ENCODE measurements around the gene LAMTOR4. TPM values are rescaled to one million over a fixed set of nuclear protein-coding genes. Genes with fewer than 3 reads are reported as not detected.
A peak's percentile ranks its signal among the peaks of the same experiment; 100 is the strongest.

LAMTOR4 gene
- polyA plus RNA-seq, 1 donor (not counting 4 experiments of a cell fraction or from before 2014, with no cell fraction given): 99.2 TPM

DNA sequence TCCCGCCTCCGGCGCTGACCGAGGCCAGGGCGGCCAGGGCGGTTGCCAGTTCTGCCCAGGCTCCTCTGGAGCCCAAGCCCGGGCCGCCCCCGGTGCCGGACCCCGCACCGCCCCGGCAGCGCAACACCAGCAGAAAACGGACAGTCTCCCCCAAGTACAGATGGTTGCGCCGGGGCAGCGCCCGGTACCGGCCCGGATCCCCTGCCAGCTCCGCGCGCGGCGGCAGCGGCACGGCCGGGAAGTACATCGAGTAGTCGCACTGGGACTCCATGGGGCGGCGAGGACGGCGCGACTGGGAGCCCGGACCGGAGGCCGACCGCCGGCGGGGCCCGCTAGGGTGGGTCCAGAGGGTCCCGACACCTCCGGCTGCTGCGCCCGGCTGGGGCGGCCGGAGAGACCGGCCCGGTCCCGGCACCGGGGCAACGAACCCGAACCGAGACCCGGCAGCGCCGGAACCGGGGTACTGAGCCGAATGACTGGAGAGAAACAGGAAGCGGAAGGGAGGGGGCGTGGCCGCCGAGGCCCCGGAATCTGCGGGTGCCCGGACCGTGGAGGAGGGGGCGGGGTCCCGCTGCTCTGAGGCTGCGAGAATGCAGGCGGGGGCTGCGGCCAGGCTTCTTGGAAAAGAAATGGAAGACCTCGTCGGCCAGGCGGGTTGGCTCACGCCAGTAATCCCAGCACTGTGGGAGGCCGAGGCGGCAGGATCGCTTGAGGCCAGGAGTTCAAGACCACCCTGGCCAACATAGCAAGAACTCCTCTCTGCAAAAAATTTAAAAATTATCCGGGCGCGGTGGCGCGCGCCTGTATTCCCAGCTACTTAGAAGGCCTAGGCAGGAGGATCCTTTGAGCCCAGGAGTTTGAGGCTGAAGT lies 9.7 kb downstream of the LAMTOR4 start, which contains the start of gene TRAPPC14:
TSS of gene TRAPPC14 (minus strand) at position 495 of the 870 bp plus-strand sequence. CDS start at position 271, 224 bp downstream.
- Histone ChIP-seq H3K79me2 (ENCODE audit: control insufficient read depth, insufficient read depth, low read length) (peaks cover 5% of the 10 kb centered on the region), H3K4me2 (ENCODE audit: control insufficient read depth, extremely low read depth, insufficient read depth, low read depth, low read length) (peak within 1 kb of the TSS; percentile 82), H3K27ac (ENCODE audit: control insufficient read depth, insufficient read depth, low read length) (peak within 1 kb of the TSS; percentile 54), H2AFZ (ENCODE audit: control insufficient read depth, low read length) (peak within 1 kb of the TSS; percentile 68), H3K9me3 (ENCODE audit: control insufficient read depth, low read depth, low read length) (no peaks in the 10 kb centered on the region), H3K9me1 (ENCODE audit: control insufficient read depth, extremely low read depth, insufficient read depth, low read length) (peaks cover 2% of the 10 kb centered on the region), H3K9ac (ENCODE audit: control insufficient read depth, extremely low read depth, insufficient read depth, low read length) (peak within 1 kb of the TSS; percentile 79), H3K4me3 (ENCODE audit: control insufficient read depth in 2 of 3, extremely low read depth in 1 of 3, insufficient read depth in 2 of 3, low read depth in 1 of 3, low read length in 3 of 3) (peak within 1 kb of the TSS; percentile 63 to 91 (median 70)), H3K27me3 (ENCODE audit: control insufficient read depth, extremely low read depth, insufficient read depth, low read length) (no peaks in the 10 kb centered on the region), H3K4me1 (ENCODE audit: control insufficient read depth, extremely low read depth, insufficient read depth, low read length) (peaks cover 27% of the 10 kb centered on the region), H4K20me1 (ENCODE audit: control insufficient read depth, extremely low read depth, insufficient read depth, low read length) (peaks cover 7% of the 10 kb centered on the region), H3K36me3 (ENCODE audit: control insufficient read depth in 2 of 2, extremely low read depth in 1 of 2, insufficient read depth in 2 of 2, low read length in 2 of 2) (peaks cover 15 to 28% of the 10 kb centered on the region in 2 experiments)
- TF ChIP-seq, protein P1, sequence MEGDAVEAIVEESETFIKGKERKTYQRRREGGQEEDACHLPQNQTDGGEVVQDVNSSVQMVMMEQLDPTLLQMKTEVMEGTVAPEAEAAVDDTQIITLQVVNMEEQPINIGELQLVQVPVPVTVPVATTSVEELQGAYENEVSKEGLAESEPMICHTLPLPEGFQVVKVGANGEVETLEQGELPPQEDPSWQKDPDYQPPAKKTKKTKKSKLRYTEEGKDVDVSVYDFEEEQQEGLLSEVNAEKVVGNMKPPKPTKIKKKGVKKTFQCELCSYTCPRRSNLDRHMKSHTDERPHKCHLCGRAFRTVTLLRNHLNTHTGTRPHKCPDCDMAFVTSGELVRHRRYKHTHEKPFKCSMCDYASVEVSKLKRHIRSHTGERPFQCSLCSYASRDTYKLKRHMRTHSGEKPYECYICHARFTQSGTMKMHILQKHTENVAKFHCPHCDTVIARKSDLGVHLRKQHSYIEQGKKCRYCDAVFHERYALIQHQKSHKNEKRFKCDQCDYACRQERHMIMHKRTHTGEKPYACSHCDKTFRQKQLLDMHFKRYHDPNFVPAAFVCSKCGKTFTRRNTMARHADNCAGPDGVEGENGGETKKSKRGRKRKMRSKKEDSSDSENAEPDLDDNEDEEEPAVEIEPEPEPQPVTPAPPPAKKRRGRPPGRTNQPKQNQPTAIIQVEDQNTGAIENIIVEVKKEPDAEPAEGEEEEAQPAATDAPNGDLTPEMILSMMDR (optimal IDR thresholded peaks at IDR 0.05 in 1 of 3, IDR thresholded peaks at IDR 0.05 in 1 of 3, conservative IDR thresholded peaks at IDR 0.05 in 1 of 3; ENCODE audit: extremely low read depth in 1 of 3, insufficient read depth in 2 of 3, low read length in 3 of 3): no peak
- no peak for TF ChIP-seq EZH2 (IDR thresholded peaks at IDR 0.05; ENCODE audit: low read length)
- no peak for DNase-seq (ENCODE audit: low read depth, low spot score)
- FAIRE-seq: no peak
- dilution Hi-C loops (cut with MboI; ENCODE audit: extremely low pct_ligation_motif_present, low sequenced_read_pairs): no loop called here

DNA sequence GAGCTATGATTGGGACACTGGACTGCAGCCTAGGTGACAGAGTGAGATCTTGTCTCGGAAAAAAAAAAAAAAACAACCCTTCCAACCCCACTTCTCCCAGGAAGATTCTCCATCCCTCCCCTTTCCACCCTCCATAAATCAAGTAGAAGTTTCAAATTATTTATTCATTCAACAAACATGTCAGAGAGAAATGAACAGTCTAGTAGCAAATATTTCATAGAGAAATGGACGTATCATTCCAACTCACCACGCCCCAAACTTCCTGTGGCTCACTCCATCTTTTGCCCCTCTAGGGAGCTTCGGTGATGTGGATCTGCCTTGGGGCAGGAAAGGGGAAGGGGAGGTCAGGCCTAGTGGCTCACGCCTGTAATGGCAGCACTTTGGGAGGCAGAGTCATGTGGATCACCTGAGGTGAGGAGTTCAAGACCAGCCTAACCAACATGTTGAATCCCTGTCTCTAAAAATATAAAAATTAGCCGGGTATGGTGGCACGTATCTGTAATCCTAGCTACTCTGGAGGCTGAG lies 10.4 kb downstream of the LAMTOR4 start:
- no peak for DNase-seq (ENCODE audit: low read depth, low spot score)
- Histone ChIP-seq H3K27me3 (ENCODE audit: control insufficient read depth, extremely low read depth, insufficient read depth, low read length) (no peaks in the 10 kb centered on the region), H3K27ac (ENCODE audit: control insufficient read depth, insufficient read depth, low read length) (peak overlapping the region; percentile 40), H2AFZ (ENCODE audit: control insufficient read depth, low read length) (peak overlapping the region; percentile 68), H3K4me1 (ENCODE audit: control insufficient read depth, extremely low read depth, insufficient read depth, low read length) (peaks cover 32% of the 10 kb centered on the region), H3K9me1 (ENCODE audit: control insufficient read depth, extremely low read depth, insufficient read depth, low read length) (peaks cover 2% of the 10 kb centered on the region), H3K9me3 (ENCODE audit: control insufficient read depth, low read depth, low read length) (no peaks in the 10 kb centered on the region), H3K36me3 (ENCODE audit: control insufficient read depth in 2 of 2, extremely low read depth in 1 of 2, insufficient read depth in 2 of 2, low read length in 2 of 2) (peaks cover 13 to 28% of the 10 kb centered on the region in 2 experiments), H3K79me2 (ENCODE audit: control insufficient read depth, insufficient read depth, low read length) (peaks cover 2% of the 10 kb centered on the region), H4K20me1 (ENCODE audit: control insufficient read depth, extremely low read depth, insufficient read depth, low read length) (peaks cover 5% of the 10 kb centered on the region), H3K9ac (ENCODE audit: control insufficient read depth, extremely low read depth, insufficient read depth, low read length) (peak overlapping the region; percentile 79), H3K4me2 (ENCODE audit: control insufficient read depth, extremely low read depth, insufficient read depth, low read depth, low read length) (peak overlapping the region; percentile 82), H3K4me3 (ENCODE audit: control insufficient read depth in 2 of 3, extremely low read depth in 1 of 3, insufficient read depth in 2 of 3, low read depth in 1 of 3, low read length in 3 of 3) (peak overlapping the region; percentile 63 to 91 (median 70))
- no peak for TF ChIP-seq EZH2 (IDR thresholded peaks at IDR 0.05; ENCODE audit: low read length)
- TF ChIP-seq, protein P1 (optimal IDR thresholded peaks at IDR 0.05 in 1 of 3, IDR thresholded peaks at IDR 0.05 in 1 of 3, conservative IDR thresholded peaks at IDR 0.05 in 1 of 3; ENCODE audit: extremely low read depth in 1 of 3, insufficient read depth in 2 of 3, low read length in 3 of 3): no peak
- FAIRE-seq: no peak
- dilution Hi-C loops (cut with MboI; ENCODE audit: extremely low pct_ligation_motif_present, low sequenced_read_pairs): no loop called here

All from keratinocyte (primary cell).